SK-MEL-5 (cell line): ENCODE results near the gene PARVB. TPM values are rescaled to one million over a fixed set of nuclear protein-coding genes. Genes with fewer than 3 reads are reported as not detected.

Experiments used
- DNase-seq: peaks from one replicate; pipeline ENCODE4 v3.0.0-alpha.2; 2016; ENCODE audit warnings: low read depth, low spot score
- in situ Hi-C: cut with HindIII; loops from 2 replicates; pipeline ENCODE4 v1.10.0; 2016; ENCODE audit warnings: low sequenced_read_pairs, high pct_unique_total_duplicates, low pct_unique_long_range_greater_than_20kb
- total RNA-seq: library from RNA; depleted of rRNA; stranded (reverse); fragments of >200 nt; shearing (Covaris generic); gene quantifications from 2 replicates; pipeline ENCODE4 v1.2.3, GENCODE V29; 2014

The PARVB gene
- total RNA-seq, 1 experiment from 2014 or later = 164 TPM

GRCh38 chr22:44166498-44167276 lies 142.6 kb downstream of the PARVB start:
- in situ Hi-C loops = no loop called here
- no peak for DNase-seq

DNA sequence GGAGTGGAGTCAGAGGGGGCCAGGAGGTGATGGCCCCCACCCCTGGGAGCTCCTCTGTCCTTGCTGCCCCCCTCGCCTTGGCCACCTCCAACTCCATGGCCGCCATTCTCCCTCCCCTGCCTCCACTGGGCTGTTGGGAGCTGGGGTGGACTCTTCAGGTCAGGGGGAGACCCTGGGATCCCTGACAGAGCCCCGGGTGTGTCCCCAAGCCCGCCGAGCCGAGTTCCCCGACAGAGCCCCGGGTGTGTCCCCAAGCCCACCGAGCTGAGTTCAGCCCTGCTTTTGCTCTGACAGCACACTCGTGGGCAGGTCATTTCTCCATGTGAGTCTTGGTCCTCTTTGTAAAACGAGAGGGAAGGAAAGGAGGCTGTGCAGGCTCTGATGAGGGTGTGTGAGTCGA lies 143.4 kb downstream of the PARVB start:
- DNase-seq = no peak
- in situ Hi-C loops = no loop called here

GRCh38 chr22:44168206-44168605 lies 144.1 kb downstream of the PARVB start:
- in situ Hi-C loops = no loop called here
- no peak for DNase-seq

- in situ Hi-C loops = no loop called here
- no peak for DNase-seq
These were observed 146.4 kb downstream of the PARVB start for GRCh38 chr22:44170470-44170869.

- in situ Hi-C loops = no loop called here
- DNase-seq = no peak
These were observed 147.5 kb downstream of the PARVB start for GRCh38 chr22:44171561-44171960.

DNA sequence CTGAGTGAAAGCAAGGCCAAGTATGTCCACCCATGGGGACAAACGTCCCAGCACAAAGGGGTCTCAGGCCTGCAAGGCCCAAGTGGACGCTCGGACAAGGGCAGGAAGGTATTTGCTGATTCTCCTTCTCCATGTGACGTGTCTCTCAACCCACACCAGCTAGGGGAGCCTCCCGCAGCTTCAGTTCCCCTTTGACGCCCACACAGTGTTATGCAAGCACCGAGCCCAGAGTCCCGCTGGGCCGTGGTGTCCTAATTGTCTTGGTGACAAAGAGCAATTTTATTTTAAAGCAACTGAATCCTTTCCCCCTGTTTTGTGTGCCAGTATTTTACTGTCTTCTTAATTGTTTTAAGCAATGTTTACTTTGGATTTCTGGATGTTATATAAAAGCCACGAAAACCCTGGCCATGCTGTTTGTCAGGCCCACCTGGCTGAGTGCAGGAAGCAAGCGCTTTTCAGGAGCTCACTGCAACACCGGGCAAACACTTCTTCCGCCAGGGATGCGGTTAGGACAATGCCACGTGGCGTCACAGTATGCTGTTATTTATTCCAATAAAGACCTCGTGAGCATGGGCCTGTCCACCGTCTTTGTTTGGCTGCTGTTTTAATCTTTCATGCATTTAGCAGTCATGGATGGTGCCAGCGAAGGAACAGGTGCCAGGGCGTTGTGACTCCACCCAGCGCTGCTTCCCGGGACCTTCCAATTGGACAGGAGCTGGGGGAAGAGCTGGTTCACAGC lies 148.4 kb downstream of the PARVB start:
- no peak for DNase-seq
- in situ Hi-C loops = no loop called here

- no peak for DNase-seq
- in situ Hi-C loops = no loop called here
These were observed 149.1 kb downstream of the PARVB start for GRCh38 chr22:44173154-44173553.

DNA sequence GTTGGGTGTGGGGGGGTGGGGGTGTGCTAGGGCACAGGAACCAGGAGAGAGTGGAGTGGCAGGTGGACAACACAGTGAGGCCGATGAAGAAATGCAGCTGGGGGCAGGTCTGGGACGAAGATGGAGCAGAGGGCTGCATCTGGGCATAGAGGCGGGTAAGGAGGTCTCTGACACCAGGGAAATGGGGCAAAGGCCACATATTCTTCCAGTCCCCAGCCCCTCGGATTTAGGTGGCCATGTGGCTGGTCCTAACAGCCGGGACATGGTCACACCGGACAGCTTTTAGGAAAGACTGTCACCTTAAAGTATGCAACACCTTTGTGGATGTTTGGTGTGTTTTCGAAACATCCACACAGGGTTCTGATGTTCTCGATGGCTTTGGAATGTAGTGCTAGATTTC lies 151.6 kb downstream of the PARVB start:
- DNase-seq = no peak
- in situ Hi-C loops = no loop called here

GRCh38 chr22:44179196-44179988 lies 155.3 kb downstream of the PARVB start:
- in situ Hi-C loops = no loop called here
- DNase-seq = no peak

DNA sequence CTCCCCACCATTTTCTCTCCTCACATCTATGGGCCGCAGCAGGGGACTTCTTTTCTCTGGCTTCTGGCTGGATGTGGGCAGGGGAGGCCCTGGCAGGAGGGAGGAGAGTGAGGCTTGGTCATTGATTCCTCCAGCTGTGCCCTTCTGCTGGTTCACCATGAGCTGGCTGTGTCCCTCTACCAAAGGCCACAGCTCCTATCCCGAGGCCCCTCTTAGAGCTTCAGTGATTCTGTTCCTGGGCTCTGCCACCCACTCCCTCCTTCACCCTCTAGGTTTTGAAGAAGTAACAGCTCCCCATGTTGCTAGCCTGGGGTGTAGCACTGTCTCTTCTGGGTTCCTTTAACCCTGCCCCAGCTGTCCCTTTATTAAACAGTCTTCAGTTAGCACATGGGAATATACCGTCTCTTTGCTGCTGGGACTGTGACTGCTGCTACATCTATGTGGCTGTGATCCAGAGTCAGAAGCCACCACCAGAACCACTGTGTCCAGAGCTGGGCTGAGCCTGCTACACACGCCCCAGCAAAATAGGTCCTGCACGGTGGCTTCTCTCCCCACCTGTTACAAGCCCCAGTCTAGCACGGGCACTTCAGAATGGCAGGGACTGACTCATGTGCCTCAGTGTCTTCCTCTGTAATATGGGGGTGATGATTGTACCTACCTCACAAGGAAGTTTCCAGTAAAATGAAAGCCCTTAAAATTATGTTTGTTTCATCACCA lies 156.0 kb downstream of the PARVB start:
- no peak for DNase-seq
- in situ Hi-C loops = no loop called here

DNA sequence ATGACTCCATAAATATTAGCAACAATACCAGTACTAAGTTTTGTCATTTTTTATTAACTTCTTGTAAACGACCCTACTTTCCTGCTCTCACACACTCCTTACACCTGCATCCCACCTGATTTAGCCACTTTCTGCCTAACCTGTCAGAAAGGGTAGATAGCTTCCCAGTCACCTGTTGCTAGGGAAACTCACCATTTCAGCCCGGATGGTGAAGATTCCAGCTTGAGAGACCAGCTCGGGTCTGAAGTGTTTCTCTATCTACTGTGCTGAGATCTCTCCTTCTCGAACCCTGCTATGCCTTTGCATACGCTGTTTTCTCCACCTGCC lies 156.6 kb downstream of the PARVB start, which contains the start of gene PARVG:
Gene PARVG, plus strand, starts transcription at position 220 of the 327 bp plus-strand sequence. CDS start 2,405 bp downstream, outside the sequence.
- peak; percentile 73 for DNase-seq

DNA sequence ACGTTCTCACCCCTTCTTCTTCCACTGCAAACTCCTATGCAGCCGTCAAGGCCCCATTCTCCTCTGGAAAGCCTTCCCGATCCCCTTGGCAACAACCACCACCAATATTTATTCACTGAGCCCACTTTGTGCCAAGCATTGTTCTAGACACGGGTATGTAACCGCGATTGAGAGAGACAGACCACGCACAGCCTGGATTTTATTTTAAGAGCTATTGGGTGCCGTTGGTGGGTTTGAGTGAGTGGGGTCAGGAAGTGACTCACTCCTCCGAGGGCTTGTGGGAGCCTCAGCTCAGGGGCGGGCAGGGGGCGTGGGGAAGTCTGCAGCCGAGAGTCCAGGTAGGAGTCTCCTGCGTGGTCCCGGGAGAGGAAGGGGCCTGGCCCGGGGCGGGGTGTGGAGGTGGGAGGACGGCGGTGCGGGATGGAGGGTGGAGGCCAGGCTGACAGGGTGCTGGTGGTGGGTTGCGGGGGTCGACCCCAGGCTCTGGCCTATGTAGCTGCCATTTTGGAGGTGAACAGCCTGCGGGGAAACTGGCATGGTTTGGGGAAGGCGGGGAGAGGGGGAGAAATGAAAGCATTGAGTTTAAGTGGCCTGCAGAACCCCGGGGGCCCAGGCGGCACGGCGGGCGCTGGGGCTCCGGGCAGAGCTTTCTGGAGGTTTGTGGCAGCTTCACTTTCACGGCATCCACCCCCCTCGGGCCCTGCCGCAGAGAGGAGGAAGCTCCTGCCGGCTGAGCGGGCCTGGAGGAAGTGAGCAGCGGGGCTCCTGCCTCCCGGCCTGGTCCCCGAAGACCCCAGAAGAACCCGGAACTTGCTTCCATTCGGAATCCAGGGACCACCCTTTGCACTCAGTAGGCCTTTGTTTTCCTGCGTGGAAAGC lies 157.2 kb downstream of the PARVB start:
- no peak for DNase-seq
- in situ Hi-C loops = no loop called here

More for the DNA sequence above, 156.6 kb downstream of the PARVB start, which contains the start of gene PARVG:
- in situ Hi-C loops = no loop called here

DNA sequence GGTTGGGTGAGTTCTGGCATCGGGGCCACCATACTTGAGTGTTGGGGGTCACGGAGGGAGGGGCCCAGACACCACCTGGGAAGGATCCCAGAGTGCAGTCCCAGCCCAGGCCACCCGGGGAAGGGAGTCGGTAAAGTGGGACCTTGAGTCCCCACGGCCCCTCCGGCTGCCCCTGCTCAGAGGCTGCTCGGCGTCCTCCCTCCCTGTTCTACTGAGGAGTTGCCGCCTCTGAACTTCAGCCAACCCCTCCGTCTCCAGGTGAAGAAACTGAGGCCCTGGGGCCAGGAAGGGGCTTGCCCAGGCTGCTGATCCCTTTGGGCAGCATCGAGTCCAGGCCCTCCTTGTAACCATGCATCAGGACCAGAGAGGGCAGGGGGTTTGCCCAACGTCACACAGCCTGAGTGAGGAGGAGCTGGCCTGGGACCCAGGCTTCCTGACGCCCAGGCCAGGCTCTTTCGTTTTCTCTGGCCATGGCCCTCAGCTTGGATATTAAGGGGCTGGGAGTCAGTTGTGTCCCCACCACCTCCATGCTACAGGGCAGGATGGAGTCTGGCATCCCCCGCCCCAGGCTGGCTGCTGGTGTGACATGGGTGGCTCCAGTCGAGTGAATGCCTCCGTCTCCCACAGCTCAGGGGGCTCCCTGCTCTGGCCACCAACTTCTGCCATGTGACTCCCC lies 157.9 kb downstream of the PARVB start:
- in situ Hi-C loops = no loop called here
- no peak for DNase-seq

- DNase-seq = no peak
- in situ Hi-C loops = no loop called here
These were observed 158.6 kb downstream of the PARVB start for GRCh38 chr22:44182588-44183286.

DNA sequence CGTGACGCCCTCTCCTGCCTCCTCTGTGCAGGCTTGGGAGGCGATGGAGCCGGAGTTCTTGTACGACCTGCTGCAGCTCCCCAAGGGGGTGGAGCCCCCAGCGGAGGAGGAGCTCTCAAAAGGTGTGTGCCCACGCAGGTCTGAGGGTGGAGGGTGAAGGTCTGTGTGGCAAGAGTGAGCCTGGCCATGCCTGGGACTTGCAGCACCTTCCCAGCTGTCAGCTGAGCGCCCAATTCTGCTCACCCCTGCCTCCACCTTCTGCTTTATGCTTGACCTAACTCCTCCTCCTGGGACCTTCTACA lies 159.1 kb downstream of the PARVB start:
- in situ Hi-C loops = no loop called here
- no peak for DNase-seq

DNA sequence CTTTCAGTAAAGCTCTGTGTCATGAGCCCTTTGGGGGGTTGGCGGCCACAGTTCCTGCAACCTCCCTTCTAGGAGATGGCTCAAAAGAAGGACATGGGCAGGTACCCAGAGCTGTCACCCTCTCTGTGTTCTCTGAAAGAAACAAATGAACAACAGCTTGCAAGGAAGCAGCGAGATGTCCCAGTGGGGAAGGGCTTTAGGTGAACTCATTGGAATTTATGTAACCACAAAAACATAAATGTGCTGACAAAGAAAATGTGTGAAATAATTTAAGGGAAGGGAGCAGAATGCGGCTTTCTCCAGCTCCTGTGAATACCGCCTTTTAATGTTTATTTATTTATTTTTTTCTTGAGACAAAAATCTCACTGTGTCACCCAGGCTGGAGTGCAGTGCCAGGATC lies 159.9 kb downstream of the PARVB start:
- in situ Hi-C loops = no loop called here

More for the DNA sequence above, 159.9 kb downstream of the PARVB start:
- DNase-seq = no peak
